NCI-H128 (cell line): Measurements from ENCODE around the gene SCFD1.
A peak's percentile ranks its signal among the peaks of the same experiment; 100 is the strongest.
"Not testable (repeated sequence)": the region's sequence is repeated elsewhere in the genome, so short reads cannot be mapped to it uniquely, and the experiment has no call there.

Experiments used
- DNase-seq: peaks from one replicate; lab custom pipeline; 2025; ENCODE audit not compliant: unreplicated experiment; lab: John Stamatoyannopoulos, UW

Gene SCFD1, protein sequence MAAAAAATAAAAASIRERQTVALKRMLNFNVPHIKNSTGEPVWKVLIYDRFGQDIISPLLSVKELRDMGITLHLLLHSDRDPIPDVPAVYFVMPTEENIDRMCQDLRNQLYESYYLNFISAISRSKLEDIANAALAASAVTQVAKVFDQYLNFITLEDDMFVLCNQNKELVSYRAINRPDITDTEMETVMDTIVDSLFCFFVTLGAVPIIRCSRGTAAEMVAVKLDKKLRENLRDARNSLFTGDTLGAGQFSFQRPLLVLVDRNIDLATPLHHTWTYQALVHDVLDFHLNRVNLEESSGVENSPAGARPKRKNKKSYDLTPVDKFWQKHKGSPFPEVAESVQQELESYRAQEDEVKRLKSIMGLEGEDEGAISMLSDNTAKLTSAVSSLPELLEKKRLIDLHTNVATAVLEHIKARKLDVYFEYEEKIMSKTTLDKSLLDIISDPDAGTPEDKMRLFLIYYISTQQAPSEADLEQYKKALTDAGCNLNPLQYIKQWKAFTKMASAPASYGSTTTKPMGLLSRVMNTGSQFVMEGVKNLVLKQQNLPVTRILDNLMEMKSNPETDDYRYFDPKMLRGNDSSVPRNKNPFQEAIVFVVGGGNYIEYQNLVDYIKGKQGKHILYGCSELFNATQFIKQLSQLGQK

DNA sequence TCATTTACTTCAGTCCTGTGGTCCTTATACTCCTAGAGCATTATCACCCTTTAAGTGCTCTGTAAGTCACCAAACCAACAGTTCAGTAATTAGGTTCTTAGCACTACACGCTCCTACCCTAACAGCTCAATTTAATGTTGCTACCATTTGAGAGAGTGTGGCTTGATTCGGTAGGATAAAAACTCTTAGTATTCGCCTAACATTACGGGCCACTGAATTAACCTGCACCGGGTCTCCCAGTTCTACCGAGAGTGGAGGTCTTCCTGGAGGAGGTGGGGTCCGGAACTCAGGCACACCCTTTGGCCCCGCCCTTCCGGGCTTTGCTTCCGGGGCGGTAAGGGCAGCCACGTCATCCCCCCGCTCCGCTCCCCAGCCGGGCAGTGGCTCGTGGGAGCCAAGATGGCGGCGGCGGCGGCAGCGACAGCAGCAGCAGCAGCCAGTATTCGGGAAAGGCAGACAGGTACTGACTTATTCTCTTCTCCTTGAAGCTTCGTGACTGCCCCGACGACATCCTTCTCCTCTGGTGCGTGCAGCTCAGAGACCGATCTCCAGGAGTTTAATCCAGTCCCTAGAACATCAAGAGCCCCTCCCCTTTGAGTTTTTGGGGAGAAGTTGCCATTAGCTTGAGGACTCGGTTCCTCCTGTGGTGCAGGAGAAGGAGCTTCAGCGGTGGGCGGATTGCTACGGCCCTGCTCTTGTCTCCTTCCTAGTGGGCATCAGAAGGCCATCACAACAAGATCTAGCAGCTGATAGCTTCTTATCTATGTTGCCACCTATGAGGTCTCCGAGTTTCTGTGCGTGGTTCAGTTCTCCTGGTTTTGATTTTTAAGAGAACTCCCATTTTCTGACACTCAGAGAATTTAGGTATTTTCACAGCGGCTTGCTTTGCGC, at the start of gene SCFD1:
Gene SCFD1 (plus strand): TSS at position 380 of the 891 bp plus-strand sequence. CDS start 20 bp downstream, at position 400.
- peak; percentile 76 for DNase-seq

- no peak for DNase-seq
Measured at GRCh38 chr14:30572771-30573170, 49.3 kb upstream of the SCFD1 start.

- DNase-seq: no peak
Measured at GRCh38 chr14:30573226-30573814, 48.8 kb upstream of the SCFD1 start.

DNA sequence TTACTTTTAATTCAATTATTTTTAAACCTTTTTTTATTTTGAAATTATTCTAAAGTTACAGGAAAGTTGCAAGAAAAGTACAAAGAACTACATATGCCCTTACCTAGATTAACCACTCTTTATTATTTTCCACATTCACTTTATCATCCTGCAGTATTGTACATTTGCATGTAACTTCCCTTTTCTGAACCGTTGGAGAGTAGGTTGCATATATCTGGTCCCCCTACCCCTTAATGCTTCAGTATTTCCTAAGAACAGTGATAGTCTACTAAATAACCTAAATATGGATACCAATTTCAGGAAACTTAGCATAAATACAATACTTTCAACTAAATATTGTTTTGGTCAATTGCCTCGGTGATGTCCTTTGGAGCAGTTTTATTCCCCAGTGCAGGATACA, 48.2 kb upstream of the SCFD1 start:
- DNase-seq: no peak

DNA sequence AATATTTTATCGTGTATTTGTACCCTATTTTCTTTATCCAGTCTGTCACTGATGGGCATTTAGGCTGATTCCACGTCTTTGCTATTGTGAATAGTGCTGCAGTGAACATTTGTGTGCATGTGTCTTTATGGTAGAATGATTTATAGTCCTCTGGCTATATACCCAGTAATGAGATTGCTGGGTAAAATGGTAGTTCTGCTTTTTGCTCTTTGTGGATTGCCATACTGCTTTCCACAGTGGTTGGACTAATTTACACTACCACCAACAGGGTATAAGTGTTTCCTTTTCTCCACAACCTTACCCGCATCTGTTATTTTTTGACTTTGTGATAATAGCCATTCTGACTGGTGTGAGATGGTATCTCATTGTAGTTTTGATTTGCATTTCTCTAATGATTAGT, 47.3 kb upstream of the SCFD1 start:
- not testable (repeated sequence) for DNase-seq

GRCh38 chr14:30576333-30576732, 45.8 kb upstream of the SCFD1 start:
- not testable (repeated sequence) for DNase-seq

DNA sequence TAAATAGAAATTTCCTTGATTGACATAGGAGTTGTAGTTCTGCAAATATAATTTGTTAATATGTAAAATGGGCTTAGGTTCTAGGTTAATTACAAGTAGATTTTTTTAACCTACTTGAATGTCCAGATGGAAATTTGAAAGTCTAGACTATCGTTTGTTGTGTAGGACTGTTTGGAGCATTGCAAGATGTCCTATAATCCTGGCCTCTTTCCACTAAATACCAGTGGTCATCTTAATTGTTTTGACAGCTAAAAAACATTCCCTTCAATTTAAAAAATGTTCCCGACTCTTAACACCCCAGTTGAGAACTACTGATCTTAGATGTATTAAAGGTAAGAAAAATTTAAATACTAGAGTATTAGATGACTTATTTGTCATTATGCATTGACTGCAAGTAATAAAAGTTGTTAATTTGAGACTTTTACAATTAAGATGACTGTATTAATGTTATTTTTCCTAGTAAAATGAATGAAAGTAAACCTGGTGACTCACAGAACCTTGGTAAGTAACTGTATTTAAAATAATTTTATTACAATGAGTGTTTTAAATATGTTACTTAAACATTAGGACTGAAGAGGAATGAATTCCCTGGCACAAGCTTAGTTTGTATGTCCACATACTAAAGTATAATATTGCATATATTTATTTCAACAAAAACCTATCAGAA, 41.4 kb upstream of the SCFD1 start:
- DNase-seq: no peak

GRCh38 chr14:30581283-30581625, 40.9 kb upstream of the SCFD1 start:
- no peak for DNase-seq

GRCh38 chr14:30582376-30582775, 39.7 kb upstream of the SCFD1 start:
- no peak for DNase-seq

DNA sequence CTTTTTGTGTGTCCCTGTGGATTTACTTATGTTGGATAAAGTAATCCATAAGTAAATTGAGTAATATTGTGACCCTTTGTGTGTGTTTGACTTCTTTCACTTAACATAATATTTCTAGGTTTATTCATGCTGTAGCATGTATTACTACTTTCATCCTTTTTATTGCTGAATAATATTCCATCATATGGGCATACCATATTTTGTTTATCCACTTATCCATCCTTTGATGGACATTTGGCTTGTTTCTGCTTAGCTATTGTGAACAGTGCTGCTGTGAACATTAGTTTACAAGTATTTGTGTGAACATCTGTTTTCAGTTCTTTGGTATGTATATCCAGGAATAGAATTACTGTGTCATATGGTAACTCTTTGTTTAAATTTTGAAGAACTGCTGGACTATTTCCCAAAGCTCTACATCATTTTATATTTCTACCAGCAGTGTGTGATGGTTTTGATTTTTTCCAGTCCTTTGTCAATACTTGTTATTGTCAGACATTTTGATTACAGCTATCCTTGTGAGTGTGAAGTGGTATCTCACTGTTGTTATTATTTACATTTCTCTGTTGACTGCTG, 38.0 kb upstream of the SCFD1 start:
- no peak for DNase-seq

DNA sequence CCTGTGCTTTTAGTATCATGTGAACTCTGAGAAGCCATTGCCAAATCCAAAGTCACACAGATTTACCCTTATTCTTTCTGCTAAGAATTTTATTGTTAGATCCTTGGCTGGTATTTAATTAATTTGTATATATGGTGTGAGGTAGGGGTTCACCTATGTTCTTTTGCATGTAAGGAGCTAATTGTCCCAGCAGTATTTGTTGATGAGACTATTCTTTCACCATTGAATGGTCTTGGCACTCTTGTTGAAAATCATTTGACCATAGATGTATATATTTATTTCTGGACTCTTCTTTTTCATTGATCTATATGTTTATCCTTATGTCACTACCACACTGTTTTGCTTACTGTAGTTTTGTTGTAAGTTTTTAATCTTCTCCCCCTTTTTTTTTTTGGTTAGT, 36.9 kb upstream of the SCFD1 start:
- no peak for DNase-seq

GRCh38 chr14:30587141-30587540, 35.0 kb upstream of the SCFD1 start:
- DNase-seq: no peak

DNA sequence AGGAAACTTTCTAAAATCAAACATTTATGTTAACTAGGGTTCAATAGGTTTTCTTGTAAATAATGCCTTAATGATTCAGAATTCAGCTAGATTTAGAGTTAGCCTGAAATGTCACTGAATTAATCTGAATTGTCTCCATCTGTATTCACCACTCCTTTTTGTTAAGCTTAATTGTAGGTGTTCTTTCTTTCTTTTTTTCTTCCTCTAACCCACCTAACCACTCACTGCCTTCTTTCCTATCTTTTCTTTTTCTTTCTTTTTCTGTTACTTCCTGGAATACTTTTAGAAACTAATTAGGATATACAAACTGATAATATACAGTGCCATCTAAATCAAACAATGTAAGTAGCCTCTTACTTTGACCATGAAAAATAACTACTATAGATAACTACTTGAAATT, 33.2 kb upstream of the SCFD1 start:
- no peak for DNase-seq

DNA sequence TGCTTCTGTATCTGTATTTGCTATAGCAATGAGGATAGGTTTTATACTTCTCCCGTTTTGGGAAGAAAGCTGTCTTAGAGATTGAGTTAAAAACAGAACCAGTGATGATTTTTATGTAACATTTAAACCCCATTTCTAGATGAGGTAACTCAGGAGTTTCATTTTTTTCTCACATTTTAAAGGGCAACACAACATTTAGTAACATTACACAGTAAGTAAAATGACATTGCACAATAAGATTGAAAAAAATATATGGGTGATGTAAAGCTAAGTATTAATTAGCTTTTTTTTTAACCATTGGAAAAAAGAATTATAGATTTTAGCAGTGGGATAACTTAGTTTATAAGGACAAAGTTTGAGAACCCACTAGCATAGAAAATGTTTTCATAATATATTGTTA, 25.2 kb upstream of the SCFD1 start:
- no peak for DNase-seq

GRCh38 chr14:30597504-30597903, 24.6 kb upstream of the SCFD1 start:
- DNase-seq: no peak

- no peak for DNase-seq
Measured at GRCh38 chr14:30600922-30601918, 20.9 kb upstream of the SCFD1 start.

DNA sequence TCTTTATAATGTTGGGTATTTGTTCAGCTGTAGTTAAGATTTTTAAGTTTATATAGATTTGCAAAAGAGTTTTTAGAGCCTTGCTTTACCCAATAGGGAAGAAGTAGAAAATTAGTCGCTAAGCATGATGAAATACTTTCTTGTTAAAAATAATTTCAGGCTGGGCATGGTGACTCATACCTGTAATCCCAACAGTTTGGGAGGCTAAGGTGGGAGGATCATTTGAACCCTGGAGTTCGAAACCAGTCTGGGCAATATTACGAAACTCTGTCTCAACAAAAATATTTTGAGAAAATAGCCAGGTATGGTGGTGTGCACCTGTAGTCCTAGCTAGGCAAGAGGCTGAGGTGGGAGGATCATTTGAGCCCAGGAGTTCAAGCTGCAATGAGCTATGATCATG, 18.7 kb upstream of the SCFD1 start:
- no peak for DNase-seq

- not testable (repeated sequence) for DNase-seq
Measured at GRCh38 chr14:30604696-30605095, 17.4 kb upstream of the SCFD1 start.

- DNase-seq: no peak
Measured at GRCh38 chr14:30607156-30607780, 14.9 kb upstream of the SCFD1 start.
